Stomach (tissue), 9 donors: ENCODE results near the gene GPR135. TPM values are rescaled to one million over a fixed set of nuclear protein-coding genes. Genes with fewer than 3 reads are reported as not detected.

ENCODE experiments used
- DNase-seq, 2 donors: peaks; one replicate each; pipeline versions ENCODE4 v3.0.0 to v3.0.0-alpha.2; 2013 to 2019
- H3K27ac ChIP-seq, 5 donors: fragments of 200-600 bp in 4 of 5; sonication (generic) in 4 of 5; one replicate each; pipeline ENCODE4 v1.5.1; 2013 to 2019; ENCODE audit warnings: mild to moderate bottlenecking in 1 of 5, moderate library complexity in 1 of 5
- H3K27me3 ChIP-seq, 3 donors: fragments of 200-600 bp; sonication (generic); one replicate each; pipeline ENCODE4 v1.5.1; 2017 to 2019; ENCODE audit warnings: mixed run types in 1 of 3
- H3K36me3 ChIP-seq, 4 donors: fragments of 200-600 bp; sonication (generic); 1 replicate in 3 of 4; 2 replicates in 1 of 4; pipeline ENCODE4 v1.5.1; 2016 to 2019
- H3K4me1 ChIP-seq, 4 donors: fragments of 200-600 bp; sonication (generic); one replicate each; pipeline ENCODE4 v1.5.1; 2016 to 2019
- H3K4me3 ChIP-seq, 4 donors: fragments of 200-600 bp; sonication (generic) in 3 of 4; one replicate each; pipeline ENCODE4 v1.5.1; 2016 to 2019; ENCODE audit warnings: mild to moderate bottlenecking in 1 of 4
- H3K9me3 ChIP-seq, 4 donors: fragments of 200-600 bp; sonication (generic); one replicate each; pipeline ENCODE4 v1.5.1; 2016 to 2019
- EP300 ChIP-seq: sonication (generic); formaldehyde crosslinking; IDR thresholded peaks from one replicate; pipeline ENCODE4 v1.6.1; 2017; ENCODE audit warnings: antibody characterized with exemption
- POLR2A ChIP-seq, 4 donors: fragments of 450-650 bp; IDR thresholded peaks; one replicate each; pipeline ENCODE4 v1.6.1; 2016; ENCODE audit warnings: antibody characterized with exemption in 4 of 4, control low read depth in 2 of 4, mild to moderate bottlenecking in 1 of 4, moderate library complexity in 1 of 4
- POLR2AphosphoS5 ChIP-seq, 3 donors: sonication (generic); formaldehyde crosslinking; IDR thresholded peaks; one replicate each; pipeline ENCODE4 v1.6.1; 2016; ENCODE audit warnings: antibody characterized with exemption in 3 of 3
- WGBS, 5 donors: extraction: QIAGEN DNeasy Blood & Tissue Kit in 3 of 5; methylation state at CpG; one replicate each; pipeline versions ENCODE4 v1.1.5 to v1.1.7; 2013 to 2018; 5-methylcytosine and 5-hydroxymethylcytosine counted together
- intact Hi-C: fragments of 100-400 bp; cut with DNase I; formaldehyde crosslinking; loops from one replicate; pipeline ENCODE4 v1.15.1; 2023; ENCODE audit warnings: low total_unique reads
- polyA plus RNA-seq, 3 donors: library from polyadenylated mRNA; stranded (reverse); fragments of 200-250 nt; gene quantifications; one replicate each; pipeline ENCODE4 v1.2.3, GENCODE V29; 2013
- total RNA-seq, 5 donors: library from RNA; depleted of rRNA; stranded (reverse); fragments of >200 nt; gene quantifications; one replicate each; pipeline versions ENCODE4 v1.1.0 to v1.2.3, GENCODE V29; 2014 to 2016
- TF ChIP-seq, protein P1 (sequence below), 7 experiments: fragments of 450-650 bp in 4 of 7; fragments of 200-600 bp in 3 of 7; sonication (generic) in 3 of 7; IDR thresholded peaks; one replicate each; pipeline ENCODE4 v1.5.1; 2016 to 2019; ENCODE audit warnings: antibody characterized with exemption in 7 of 7, control low read depth in 2 of 7, mild to moderate bottlenecking in 1 of 7
- donor health status: healthy with polysubstance abuse.
- donor health status: Bipolar disorder and iron deficiency.
- donor health status: healthy.

GPR135 gene
- total and polyA plus RNA-seq, 8 donors, result 0.15 to 5.5 (median 0.87) TPM

DNA sequence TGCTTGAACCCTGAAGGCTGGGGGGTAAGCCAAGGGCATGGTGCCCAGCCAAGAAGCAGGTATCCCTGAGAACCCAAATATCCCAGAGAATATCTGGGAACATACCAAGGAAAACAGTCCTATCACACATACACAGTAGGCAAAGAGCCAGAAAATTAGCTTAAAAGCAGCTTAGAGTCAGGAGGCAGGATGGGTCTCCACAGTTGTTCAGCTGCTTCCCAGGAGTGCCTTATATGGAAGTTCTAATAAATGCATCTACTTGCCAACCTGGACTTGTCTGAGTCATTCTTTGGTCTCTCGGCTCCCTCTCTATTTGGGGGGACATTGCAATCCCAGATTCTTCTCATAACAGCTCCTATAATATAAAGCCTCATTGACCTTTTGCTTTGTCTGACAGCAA is 9.0 kb upstream of the GPR135 start:
- Histone ChIP-seq H3K4me1 (peaks cover 0 to 11% (median 0%) of the 10 kb centered on the region in 4 donors), H3K36me3 (peaks cover 3 to 79% (median 68%) of the 10 kb centered on the region in 4 donors), H3K27ac (no peak overlapping the region), H3K27me3 (no peaks in the 10 kb centered on the region), H3K9me3 (no peaks in the 10 kb centered on the region), H3K4me3 (no peak overlapping the region)
- intact Hi-C loops, result no loop called here
- no peak for DNase-seq
- 44 to 67% (median 56%) methylated on average over 1 of the region's 1 CpG for WGBS, 5 donors
- TF ChIP-seq EP300 (no peak), POLR2A (IDR thresholded peaks at IDR 0.05) (no peak), POLR2AphosphoS5 (IDR thresholded peaks at IDR 0.05) (no peak)
- TF ChIP-seq, protein P1, sequence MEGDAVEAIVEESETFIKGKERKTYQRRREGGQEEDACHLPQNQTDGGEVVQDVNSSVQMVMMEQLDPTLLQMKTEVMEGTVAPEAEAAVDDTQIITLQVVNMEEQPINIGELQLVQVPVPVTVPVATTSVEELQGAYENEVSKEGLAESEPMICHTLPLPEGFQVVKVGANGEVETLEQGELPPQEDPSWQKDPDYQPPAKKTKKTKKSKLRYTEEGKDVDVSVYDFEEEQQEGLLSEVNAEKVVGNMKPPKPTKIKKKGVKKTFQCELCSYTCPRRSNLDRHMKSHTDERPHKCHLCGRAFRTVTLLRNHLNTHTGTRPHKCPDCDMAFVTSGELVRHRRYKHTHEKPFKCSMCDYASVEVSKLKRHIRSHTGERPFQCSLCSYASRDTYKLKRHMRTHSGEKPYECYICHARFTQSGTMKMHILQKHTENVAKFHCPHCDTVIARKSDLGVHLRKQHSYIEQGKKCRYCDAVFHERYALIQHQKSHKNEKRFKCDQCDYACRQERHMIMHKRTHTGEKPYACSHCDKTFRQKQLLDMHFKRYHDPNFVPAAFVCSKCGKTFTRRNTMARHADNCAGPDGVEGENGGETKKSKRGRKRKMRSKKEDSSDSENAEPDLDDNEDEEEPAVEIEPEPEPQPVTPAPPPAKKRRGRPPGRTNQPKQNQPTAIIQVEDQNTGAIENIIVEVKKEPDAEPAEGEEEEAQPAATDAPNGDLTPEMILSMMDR (IDR thresholded peaks at IDR 0.05), result no peak

GRCh38 chr14:59464486-59465315 is 479 bp downstream of the GPR135 start:
- peak; percentile 67 to 90 for DNase-seq
- peak overlapping the region; percentile 55 to 71 (median 67) for H3K4me3 ChIP-seq
- H3K36me3 ChIP-seq, result no peaks in the 10 kb centered on the region
- TF ChIP-seq, protein P1 (IDR thresholded peaks at IDR 0.05), result no peak
- intact Hi-C loops, result no loop called here
- WGBS, 5 donors, result 0 to 1% (median 1%) methylated on average over 4 to 105 of the region's 105 CpGs
- peaks cover 0 to 12% (median 9%) of the 10 kb centered on the region in 3 donors for H3K27me3 ChIP-seq
- H3K27ac ChIP-seq, result peak overlapping the region; percentile 64 to 84 (median 73)
- H3K9me3 ChIP-seq, result no peaks in the 10 kb centered on the region
- peaks cover 7 to 20% (median 14%) of the 10 kb centered on the region in 4 donors for H3K4me1 ChIP-seq

- no peaks in the 10 kb centered on the region for H3K9me3 ChIP-seq
Measured at GRCh38 chr14:59463787-59464485, 1.2 kb downstream of the GPR135 start.

GRCh38 chr14:59461891-59462290 is 3.3 kb downstream of the GPR135 start:
- H3K27ac ChIP-seq, result no peak overlapping the region
- DNase-seq, result no peak
- TF ChIP-seq, protein P1 (IDR thresholded peaks at IDR 0.05), result no peak
- TF ChIP-seq EP300 (no peak), POLR2A (IDR thresholded peaks at IDR 0.05) (no peak), POLR2AphosphoS5 (IDR thresholded peaks at IDR 0.05) (no peak)
- no peaks in the 10 kb centered on the region for H3K9me3 ChIP-seq
- intact Hi-C loops, result no loop called here
- peaks cover 0 to 12% (median 9%) of the 10 kb centered on the region in 3 donors for H3K27me3 ChIP-seq
- H3K4me3 ChIP-seq, result no peak overlapping the region
- 89 to 100% (median 91%) methylated on average over 1 of the region's 1 CpG for WGBS, 5 donors
- H3K4me1 ChIP-seq, result peaks cover 7 to 20% (median 14%) of the 10 kb centered on the region in 4 donors
- H3K36me3 ChIP-seq, result no peaks in the 10 kb centered on the region

More at GRCh38 chr14:59463787-59464485, 1.2 kb downstream of the GPR135 start:
- peaks cover 7 to 20% (median 14%) of the 10 kb centered on the region in 4 donors for H3K4me1 ChIP-seq
- H3K36me3 ChIP-seq, result no peaks in the 10 kb centered on the region
- peak overlapping the region; percentile 64 to 84 (median 73) for H3K27ac ChIP-seq
- peak overlapping the region; percentile 55 to 71 (median 67) for H3K4me3 ChIP-seq
- intact Hi-C loops, result no loop called here
- DNase-seq, result peak in 1 of 2 donors; percentile 63
- H3K27me3 ChIP-seq, result peaks cover 0 to 12% (median 9%) of the 10 kb centered on the region in 3 donors
- TF ChIP-seq POLR2AphosphoS5 (IDR thresholded peaks at IDR 0.05) (no peak), EP300 (no peak), POLR2A (IDR thresholded peaks at IDR 0.05) (no peak)
- TF ChIP-seq, protein P1 (IDR thresholded peaks at IDR 0.05), result no peak
- WGBS, 5 donors, result 19 to 42% (median 30%) methylated on average over 27 to 60 of the region's 60 CpGs
